Measurements from ENCODE around the gene ELL3.
"Not testable (repeated sequence)": the region's sequence is repeated elsewhere in the genome, so short reads cannot be mapped to it uniquely, and the experiment has no call there.

ELL3 gene

GRCh38 chr15:43791993-43792760 is 15.4 kb upstream of the ELL3 start, which contains the start of gene SERF2:
Gene SERF2, plus strand, starts transcription at chr15:43792320. Its CDS starts 57 bp downstream, at chr15:43792377.
- DNase-seq (ENCODE audit: low read depth) = peak; percentile 99

GRCh38 chr15:43789409-43789808 is 12.6 kb upstream of the ELL3 start:
- no peak for DNase-seq (ENCODE audit: low read depth)

- no peak for DNase-seq (ENCODE audit: low read depth)
Measured at GRCh38 chr15:43779016-43779415, 2.2 kb upstream of the ELL3 start.

GRCh38 chr15:43777267-43777914 is 625 bp upstream of the ELL3 start:
- DNase-seq (ENCODE audit: low read depth) = no peak

- DNase-seq (ENCODE audit: low read depth) = no peak
Measured at GRCh38 chr15:43776101-43776717, 557 bp downstream of the ELL3 start.

- no peak for DNase-seq (ENCODE audit: low read depth)
Measured at GRCh38 chr15:43775411-43775965, 1.3 kb downstream of the ELL3 start.

- no peak for DNase-seq (ENCODE audit: low read depth)
Measured at GRCh38 chr15:43774062-43774461, 2.7 kb downstream of the ELL3 start.

GRCh38 chr15:43772624-43773023 is 4.1 kb downstream of the ELL3 start:
- DNase-seq (ENCODE audit: low read depth) = no peak

- DNase-seq (ENCODE audit: low read depth) = no peak
Measured at GRCh38 chr15:43771816-43772215, 5.0 kb downstream of the ELL3 start.

GRCh38 chr15:43769584-43770228 is 7.1 kb downstream of the ELL3 start:
- peak; percentile 40 for DNase-seq (ENCODE audit: low read depth)

GRCh38 chr15:43763819-43764446 is 12.8 kb downstream of the ELL3 start:
- DNase-seq (ENCODE audit: low read depth) = no peak

- DNase-seq (ENCODE audit: low read depth) = peak; percentile 19
Measured at GRCh38 chr15:43762824-43763223, 13.9 kb downstream of the ELL3 start.

GRCh38 chr15:43751885-43752284 is 24.9 kb downstream of the ELL3 start:
- DNase-seq (ENCODE audit: low read depth) = no peak

- no peak for DNase-seq (ENCODE audit: low read depth)
Measured at GRCh38 chr15:43749690-43750345, 26.9 kb downstream of the ELL3 start.

GRCh38 chr15:43748376-43748775 is 28.4 kb downstream of the ELL3 start:
- no peak for DNase-seq (ENCODE audit: low read depth)

- DNase-seq (ENCODE audit: low read depth) = not testable (repeated sequence)
Measured at GRCh38 chr15:43746903-43747309, 29.9 kb downstream of the ELL3 start.

GRCh38 chr15:43746245-43746902 is 30.4 kb downstream of the ELL3 start, which contains the start of gene PDIA3:
Gene PDIA3, plus strand, starts transcription at chr15:43746438. Its CDS starts 102 bp downstream, at chr15:43746540.
- peak; percentile 70 for DNase-seq (ENCODE audit: low read depth)

- DNase-seq (ENCODE audit: low read depth) = no peak
Measured at GRCh38 chr15:43735416-43735815, 41.4 kb downstream of the ELL3 start.

GRCh38 chr15:43728053-43728725 is 48.6 kb downstream of the ELL3 start:
- DNase-seq (ENCODE audit: low read depth) = peak; percentile 17

GRCh38 chr15:43726306-43726705 is 50.5 kb downstream of the ELL3 start:
- DNase-seq (ENCODE audit: low read depth) = not testable (repeated sequence)

All from GM04504 (cell line).